ENCODE data around the gene DCAF5. TPM values are rescaled to one million over a fixed set of nuclear protein-coding genes. Genes with fewer than 3 reads are reported as not detected.

Gene DCAF5
- polyA plus RNA-seq, 6 donors from 2014 or later: 35.7 to 66.1 (median 49.3) TPM

GRCh38 chr14:69154779-69155178 lies 1.9 kb upstream of the DCAF5 start:
- peak overlapping the region in 3 of 8 donors; percentile 41 to 93 (median 68) for H3K4me3 Mint-ChIP-seq
- H3K4me1 Mint-ChIP-seq: peaks cover 11 to 23% (median 13%) of the 10 kb centered on the region in 3 donors
- H3K27me3 Mint-ChIP-seq: peaks cover 0 to 9% (median 4%) of the 10 kb centered on the region in 3 donors
- H3K36me3 Mint-ChIP-seq: no peaks in the 10 kb centered on the region
- no peaks in the 10 kb centered on the region for H3K9me3 Mint-ChIP-seq
- peak overlapping the region in 1 of 6 donors; percentile 21 for H3K27ac Mint-ChIP-seq
- DNase-seq (no peak), ATAC-seq (ENCODE audit: low read depth in 2 of 2) (no peak)

- DNase-seq: peak; percentile 17
- Mint-ChIP-seq H3K9me3 (no peaks in the 10 kb centered on the region), H3K27ac (peak overlapping the region in 5 of 6 donors; percentile 84 to 98 (median 91))
Observed at GRCh38 chr14:69153873-69154270, 953 bp upstream of the DCAF5 start.

GRCh38 chr14:69153152-69153872 lies 393 bp upstream of the DCAF5 start:
- Mint-ChIP-seq H3K27me3 (no peaks in the 10 kb centered on the region), H3K36me3 (peaks cover 0 to 3% of the 10 kb centered on the region in 2 donors), H3K4me1 (peaks cover 22 to 28% (median 28%) of the 10 kb centered on the region in 3 donors), H3K4me3 (peak overlapping the region; percentile 93 to 98 (median 95)), H3K9me3 (no peaks in the 10 kb centered on the region), H3K27ac (peak overlapping the region; percentile 82 to 98 (median 88))
- DNase-seq (peak; percentile 89), ATAC-seq (ENCODE audit: low read depth in 2 of 2) (no peak)

More at GRCh38 chr14:69153873-69154270, 953 bp upstream of the DCAF5 start:
- Mint-ChIP-seq H3K4me1 (peaks cover 18 to 28% (median 22%) of the 10 kb centered on the region in 3 donors), H3K27me3 (peaks cover 0 to 5% (median 0%) of the 10 kb centered on the region in 3 donors), H3K4me3 (peak overlapping the region; percentile 91 to 96 (median 94)), H3K36me3 (peaks cover 0 to 3% of the 10 kb centered on the region in 2 donors)
- ATAC-seq (ENCODE audit: low read depth in 2 of 2): no peak

GRCh38 chr14:69152181-69152901 lies 578 bp downstream of the DCAF5 start:
- H3K27ac Mint-ChIP-seq: peak overlapping the region; percentile 33 to 96 (median 92)
- no peaks in the 10 kb centered on the region for H3K27me3 Mint-ChIP-seq
- peak; percentile 14 to 15 for ATAC-seq (ENCODE audit: low read depth in 2 of 2)
- peaks cover 0 to 7% of the 10 kb centered on the region in 2 donors for H3K36me3 Mint-ChIP-seq
- DNase-seq: peak; percentile 31
- H3K4me3 Mint-ChIP-seq: peak overlapping the region; percentile 90 to 98 (median 93)
- peaks cover 22 to 35% (median 34%) of the 10 kb centered on the region in 3 donors for H3K4me1 Mint-ChIP-seq
- H3K9me3 Mint-ChIP-seq: no peaks in the 10 kb centered on the region

GRCh38 chr14:69151458-69152180 lies 1.3 kb downstream of the DCAF5 start:
- ATAC-seq (ENCODE audit: low read depth in 2 of 2) (peak; percentile 62), DNase-seq (peak; percentile 75)
- Mint-ChIP-seq H3K4me3 (peak overlapping the region; percentile 90 to 98 (median 93)), H3K36me3 (peaks cover 0 to 7% of the 10 kb centered on the region in 2 donors), H3K4me1 (peaks cover 22 to 35% (median 35%) of the 10 kb centered on the region in 3 donors), H3K27ac (peak overlapping the region; percentile 63 to 96 (median 92)), H3K9me3 (no peaks in the 10 kb centered on the region), H3K27me3 (no peaks in the 10 kb centered on the region)

GRCh38 chr14:69149461-69150244 lies 3.3 kb downstream of the DCAF5 start:
- DNase-seq (no peak), ATAC-seq (ENCODE audit: low read depth in 2 of 2) (no peak)
- Mint-ChIP-seq H3K4me3 (peak overlapping the region in 6 of 8 donors; percentile 78 to 97 (median 92)), H3K27me3 (no peaks in the 10 kb centered on the region), H3K9me3 (no peaks in the 10 kb centered on the region), H3K4me1 (peaks cover 25 to 40% (median 39%) of the 10 kb centered on the region in 3 donors), H3K27ac (peak overlapping the region in 4 of 6 donors; percentile 13 to 91 (median 50)), H3K36me3 (peaks cover 0 to 7% of the 10 kb centered on the region in 2 donors)

GRCh38 chr14:69142101-69142500 lies 10.8 kb downstream of the DCAF5 start:
- H3K27me3 Mint-ChIP-seq: no peaks in the 10 kb centered on the region
- H3K4me1 Mint-ChIP-seq: peaks cover 39 to 47% (median 45%) of the 10 kb centered on the region in 3 donors
- DNase-seq (no peak), ATAC-seq (ENCODE audit: low read depth in 2 of 2) (no peak)
- H3K4me3 Mint-ChIP-seq: no peak overlapping the region
- H3K9me3 Mint-ChIP-seq: no peaks in the 10 kb centered on the region
- peaks cover 0 to 8% of the 10 kb centered on the region in 2 donors for H3K36me3 Mint-ChIP-seq
- H3K27ac Mint-ChIP-seq: peak overlapping the region in 1 of 6 donors; percentile 49

- H3K4me3 Mint-ChIP-seq: no peak overlapping the region
- peaks cover 0 to 8% of the 10 kb centered on the region in 2 donors for H3K36me3 Mint-ChIP-seq
- peaks cover 40 to 47% (median 46%) of the 10 kb centered on the region in 3 donors for H3K4me1 Mint-ChIP-seq
- ATAC-seq (ENCODE audit: low read depth in 2 of 2) (no peak), DNase-seq (no peak)
- H3K27ac Mint-ChIP-seq: no peak overlapping the region
- no peaks in the 10 kb centered on the region for H3K27me3 Mint-ChIP-seq
- H3K9me3 Mint-ChIP-seq: no peaks in the 10 kb centered on the region
Observed at GRCh38 chr14:69141550-69141949, 11.4 kb downstream of the DCAF5 start.

- no peak overlapping the region for H3K4me3 Mint-ChIP-seq
- H3K36me3 Mint-ChIP-seq: peaks cover 0 to 8% of the 10 kb centered on the region in 2 donors
- H3K9me3 Mint-ChIP-seq: no peaks in the 10 kb centered on the region
- H3K27me3 Mint-ChIP-seq: no peaks in the 10 kb centered on the region
- ATAC-seq (ENCODE audit: low read depth in 2 of 2): no peak
- peak overlapping the region in 3 of 6 donors; percentile 28 to 75 (median 61) for H3K27ac Mint-ChIP-seq
- no peak for DNase-seq
- H3K4me1 Mint-ChIP-seq: peaks cover 36 to 45% (median 41%) of the 10 kb centered on the region in 3 donors
Observed at GRCh38 chr14:69139743-69140142, 13.2 kb downstream of the DCAF5 start.

- H3K27ac Mint-ChIP-seq: peak overlapping the region in 1 of 6 donors; percentile 27
- ATAC-seq (ENCODE audit: low read depth in 2 of 2): no peak
Observed at GRCh38 chr14:69137843-69138535, 14.9 kb downstream of the DCAF5 start.

GRCh38 chr14:69137416-69137815 lies 15.5 kb downstream of the DCAF5 start:
- ATAC-seq (ENCODE audit: low read depth in 2 of 2): no peak
- H3K4me1 Mint-ChIP-seq: peaks cover 29 to 42% (median 41%) of the 10 kb centered on the region in 3 donors
- H3K36me3 Mint-ChIP-seq: peaks cover 0 to 8% of the 10 kb centered on the region in 2 donors
- peak overlapping the region in 1 of 6 donors; percentile 27 for H3K27ac Mint-ChIP-seq
- no peaks in the 10 kb centered on the region for H3K9me3 Mint-ChIP-seq
- DNase-seq: no peak
- H3K4me3 Mint-ChIP-seq: no peak overlapping the region
- no peaks in the 10 kb centered on the region for H3K27me3 Mint-ChIP-seq

More at GRCh38 chr14:69137843-69138535, 14.9 kb downstream of the DCAF5 start:
- no peak overlapping the region for H3K4me3 Mint-ChIP-seq
- peaks cover 0 to 8% of the 10 kb centered on the region in 2 donors for H3K36me3 Mint-ChIP-seq
- no peaks in the 10 kb centered on the region for H3K9me3 Mint-ChIP-seq
- no peaks in the 10 kb centered on the region for H3K27me3 Mint-ChIP-seq
- H3K4me1 Mint-ChIP-seq: peaks cover 32 to 47% (median 44%) of the 10 kb centered on the region in 3 donors
- no peak for DNase-seq

GRCh38 chr14:69135133-69135532 lies 17.8 kb downstream of the DCAF5 start:
- Mint-ChIP-seq H3K4me1 (peaks cover 36 to 44% (median 38%) of the 10 kb centered on the region in 3 donors), H3K27me3 (no peaks in the 10 kb centered on the region), H3K36me3 (peaks cover 0 to 8% of the 10 kb centered on the region in 2 donors), H3K4me3 (no peak overlapping the region), H3K9me3 (no peaks in the 10 kb centered on the region), H3K27ac (no peak overlapping the region)
- ATAC-seq (ENCODE audit: low read depth in 2 of 2): no peak
- no peak for DNase-seq

All from naive B cell (primary cell).